ENCODE measurements around the gene BTBD9.

Gene BTBD9

GRCh38 chr6:38542031-38542430 is 97.7 kb downstream of the BTBD9 start:
- Mint-ChIP-seq H3K27ac (no peak overlapping the region), H3K4me1 (ENCODE audit: low read depth) (no peaks in the 10 kb centered on the region), H3K4me3 (no peak overlapping the region), H3K36me3 (ENCODE audit: low read depth) (peaks cover 11% of the 10 kb centered on the region), H3K27me3 (no peaks in the 10 kb centered on the region), H3K9me3 (no peaks in the 10 kb centered on the region)
- intact Hi-C loops (cut with micrococcal nuclease), result no loop called here

DNA sequence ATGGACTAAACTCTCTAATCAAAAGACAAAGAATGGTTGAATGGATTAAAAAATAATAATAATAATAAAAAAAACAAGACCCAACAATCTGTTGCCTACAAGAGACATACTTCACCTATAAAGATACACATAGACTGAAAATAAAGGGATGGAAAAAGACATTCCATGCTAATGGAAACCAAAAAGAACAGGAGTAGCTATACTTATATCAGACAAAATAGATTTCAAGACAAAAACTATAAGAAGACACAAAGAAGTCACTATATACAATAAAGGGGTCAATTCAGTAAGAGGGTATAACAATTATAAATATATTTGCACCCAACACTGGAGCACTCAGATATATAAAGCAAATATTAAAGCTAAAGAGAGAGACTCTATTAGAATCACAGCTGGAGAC is 106.7 kb downstream of the BTBD9 start:
- no peaks in the 10 kb centered on the region for H3K27me3 Mint-ChIP-seq
- H3K9me3 Mint-ChIP-seq, result peaks cover 32% of the 10 kb centered on the region
- intact Hi-C loops (cut with micrococcal nuclease), result no loop called here
- no peak overlapping the region for H3K4me3 Mint-ChIP-seq
- peaks cover 6% of the 10 kb centered on the region for H3K4me1 Mint-ChIP-seq (ENCODE audit: low read depth)
- peaks cover 14% of the 10 kb centered on the region for H3K36me3 Mint-ChIP-seq (ENCODE audit: low read depth)
- H3K27ac Mint-ChIP-seq, result no peak overlapping the region

GRCh38 chr6:38531134-38531533 is 108.6 kb downstream of the BTBD9 start:
- peaks cover 25% of the 10 kb centered on the region for H3K36me3 Mint-ChIP-seq (ENCODE audit: low read depth)
- intact Hi-C loops (cut with micrococcal nuclease), result no loop called here
- H3K27ac Mint-ChIP-seq, result no peak overlapping the region
- H3K4me3 Mint-ChIP-seq, result no peak overlapping the region
- peaks cover 42% of the 10 kb centered on the region for H3K9me3 Mint-ChIP-seq
- no peaks in the 10 kb centered on the region for H3K27me3 Mint-ChIP-seq
- peaks cover 6% of the 10 kb centered on the region for H3K4me1 Mint-ChIP-seq (ENCODE audit: low read depth)

DNA sequence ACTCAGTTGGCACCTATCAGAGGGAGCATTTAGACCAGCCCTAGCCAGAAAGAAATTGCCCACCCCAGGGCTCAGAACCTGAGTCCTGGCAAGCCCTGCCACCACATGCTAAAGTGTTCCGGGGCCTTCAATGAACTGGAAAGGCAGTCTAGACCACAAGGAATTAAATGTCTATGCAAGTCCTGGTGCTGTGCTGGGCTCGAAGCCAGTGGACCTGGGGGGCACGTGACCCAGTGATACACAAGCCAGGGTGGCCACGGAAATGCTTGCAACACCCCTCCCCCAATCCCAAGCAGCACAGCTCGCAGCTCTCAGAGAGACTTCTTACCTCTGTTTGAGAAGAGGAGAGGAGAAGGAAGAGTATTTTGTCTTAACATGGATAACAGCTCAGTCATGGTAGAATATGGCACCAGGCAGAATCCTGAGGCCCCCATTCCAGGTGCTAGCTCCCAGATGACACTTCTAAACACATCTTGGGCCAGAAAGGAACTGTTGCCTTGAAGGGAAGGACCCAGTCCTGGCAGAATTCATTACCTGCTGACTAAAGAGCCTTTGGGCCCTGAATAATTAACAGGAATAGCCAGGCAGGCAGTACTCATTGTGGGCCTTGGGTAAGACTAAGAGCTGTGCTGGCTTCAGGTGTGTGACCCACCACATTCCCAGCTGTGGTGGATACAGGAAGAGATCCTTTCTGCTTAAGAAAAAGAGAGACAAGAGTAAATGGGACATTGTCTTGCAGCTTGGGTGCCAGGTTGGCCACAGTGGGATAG is 111.3 kb downstream of the BTBD9 start:
- intact Hi-C loops (cut with micrococcal nuclease), result no loop called here
- H3K4me3 Mint-ChIP-seq, result no peak overlapping the region
- peaks cover 33% of the 10 kb centered on the region for H3K36me3 Mint-ChIP-seq (ENCODE audit: low read depth)
- peaks cover 6% of the 10 kb centered on the region for H3K4me1 Mint-ChIP-seq (ENCODE audit: low read depth)
- no peaks in the 10 kb centered on the region for H3K27me3 Mint-ChIP-seq
- H3K9me3 Mint-ChIP-seq, result peaks cover 47% of the 10 kb centered on the region
- H3K27ac Mint-ChIP-seq, result no peak overlapping the region

GRCh38 chr6:38527371-38527770 is 112.4 kb downstream of the BTBD9 start:
- Mint-ChIP-seq H3K9me3 (peaks cover 39% of the 10 kb centered on the region), H3K36me3 (ENCODE audit: low read depth) (peaks cover 33% of the 10 kb centered on the region), H3K27ac (no peak overlapping the region), H3K4me3 (no peak overlapping the region), H3K4me1 (ENCODE audit: low read depth) (peaks cover 6% of the 10 kb centered on the region), H3K27me3 (no peaks in the 10 kb centered on the region)
- intact Hi-C loops (cut with micrococcal nuclease), result no loop called here

GRCh38 chr6:38525888-38526287 is 113.8 kb downstream of the BTBD9 start:
- H3K27ac Mint-ChIP-seq, result no peak overlapping the region
- intact Hi-C loops (cut with micrococcal nuclease), result no loop called here
- H3K4me3 Mint-ChIP-seq, result no peak overlapping the region
- H3K27me3 Mint-ChIP-seq, result no peaks in the 10 kb centered on the region
- H3K9me3 Mint-ChIP-seq, result peaks cover 35% of the 10 kb centered on the region
- peaks cover 32% of the 10 kb centered on the region for H3K36me3 Mint-ChIP-seq (ENCODE audit: low read depth)
- peaks cover 2% of the 10 kb centered on the region for H3K4me1 Mint-ChIP-seq (ENCODE audit: low read depth)

GRCh38 chr6:38524436-38525145 is 115.1 kb downstream of the BTBD9 start:
- Mint-ChIP-seq H3K9me3 (peaks cover 22% of the 10 kb centered on the region), H3K4me1 (ENCODE audit: low read depth) (no peaks in the 10 kb centered on the region), H3K27ac (no peak overlapping the region), H3K27me3 (no peaks in the 10 kb centered on the region), H3K36me3 (ENCODE audit: low read depth) (peaks cover 23% of the 10 kb centered on the region), H3K4me3 (no peak overlapping the region)
- intact Hi-C loops (cut with micrococcal nuclease), result no loop called here

- Mint-ChIP-seq H3K36me3 (ENCODE audit: low read depth) (peaks cover 17% of the 10 kb centered on the region), H3K4me3 (no peak overlapping the region)
- intact Hi-C loops (cut with micrococcal nuclease), result no loop called here
Measured at GRCh38 chr6:38522322-38522721, 117.4 kb downstream of the BTBD9 start.

DNA sequence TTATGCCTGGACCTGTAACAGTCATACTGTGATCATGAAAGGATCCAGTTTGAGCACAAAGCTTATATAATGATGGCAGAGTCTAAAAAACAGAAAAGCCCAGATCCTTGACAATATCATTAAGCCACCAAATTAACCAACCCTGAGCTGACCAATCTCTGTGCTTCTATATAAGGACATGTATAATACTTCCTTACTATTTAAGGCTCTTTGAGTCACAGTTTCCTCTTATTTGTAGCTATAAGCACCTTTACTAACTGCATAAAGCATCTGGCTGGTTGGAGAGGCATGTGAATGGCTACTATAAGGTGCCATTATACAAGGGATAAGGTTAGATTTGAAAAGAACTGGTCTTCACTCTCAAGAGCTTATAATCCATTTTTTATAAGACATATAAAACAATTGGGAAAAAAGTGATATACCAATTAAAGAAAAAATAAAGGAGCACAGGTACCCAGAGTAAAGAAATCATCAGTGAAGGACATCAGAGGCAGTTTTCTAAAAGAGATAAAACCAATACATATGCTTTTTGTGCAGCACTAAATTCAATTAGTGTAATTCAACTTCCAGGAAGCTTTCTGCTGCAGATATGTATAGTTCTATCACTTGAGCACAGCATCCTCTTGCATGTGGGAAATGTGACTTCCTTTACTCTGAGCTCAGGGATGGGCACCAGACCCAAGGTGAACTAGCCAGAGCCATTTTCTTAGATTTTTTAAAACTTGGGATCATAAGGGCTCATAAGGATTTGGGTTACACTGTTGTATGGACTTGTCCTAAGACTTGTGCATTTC is 121.0 kb downstream of the BTBD9 start:
- intact Hi-C loops (cut with micrococcal nuclease), result no loop called here
- no peak overlapping the region for H3K27ac Mint-ChIP-seq
- H3K4me3 Mint-ChIP-seq, result no peak overlapping the region
- H3K36me3 Mint-ChIP-seq (ENCODE audit: low read depth), result no peaks in the 10 kb centered on the region
- H3K27me3 Mint-ChIP-seq, result no peaks in the 10 kb centered on the region
- H3K9me3 Mint-ChIP-seq, result no peaks in the 10 kb centered on the region
- peaks cover 7% of the 10 kb centered on the region for H3K4me1 Mint-ChIP-seq (ENCODE audit: low read depth)

More at GRCh38 chr6:38522322-38522721, 117.4 kb downstream of the BTBD9 start:
- no peaks in the 10 kb centered on the region for H3K27me3 Mint-ChIP-seq
- peaks cover 6% of the 10 kb centered on the region for H3K4me1 Mint-ChIP-seq (ENCODE audit: low read depth)
- H3K9me3 Mint-ChIP-seq, result peaks cover 15% of the 10 kb centered on the region
- H3K27ac Mint-ChIP-seq, result no peak overlapping the region

GRCh38 chr6:38517005-38517404 is 122.7 kb downstream of the BTBD9 start:
- Mint-ChIP-seq H3K9me3 (no peaks in the 10 kb centered on the region), H3K27me3 (no peaks in the 10 kb centered on the region), H3K27ac (no peak overlapping the region), H3K4me3 (no peak overlapping the region), H3K4me1 (ENCODE audit: low read depth) (peaks cover 7% of the 10 kb centered on the region), H3K36me3 (ENCODE audit: low read depth) (no peaks in the 10 kb centered on the region)
- intact Hi-C loops (cut with micrococcal nuclease), result no loop called here

GRCh38 chr6:38514399-38514798 is 125.3 kb downstream of the BTBD9 start:
- Mint-ChIP-seq H3K9me3 (no peaks in the 10 kb centered on the region), H3K4me1 (ENCODE audit: low read depth) (peaks cover 12% of the 10 kb centered on the region), H3K4me3 (no peak overlapping the region), H3K36me3 (ENCODE audit: low read depth) (no peaks in the 10 kb centered on the region), H3K27me3 (no peaks in the 10 kb centered on the region), H3K27ac (no peak overlapping the region)
- intact Hi-C loops (cut with micrococcal nuclease), result no loop called here

- H3K27ac Mint-ChIP-seq, result no peak overlapping the region
- no peaks in the 10 kb centered on the region for H3K36me3 Mint-ChIP-seq (ENCODE audit: low read depth)
- intact Hi-C loops (cut with micrococcal nuclease), result no loop called here
- no peaks in the 10 kb centered on the region for H3K27me3 Mint-ChIP-seq
- no peaks in the 10 kb centered on the region for H3K9me3 Mint-ChIP-seq
- H3K4me3 Mint-ChIP-seq, result no peak overlapping the region
- peaks cover 5% of the 10 kb centered on the region for H3K4me1 Mint-ChIP-seq (ENCODE audit: low read depth)
Measured at GRCh38 chr6:38512211-38512610, 127.5 kb downstream of the BTBD9 start.

DNA sequence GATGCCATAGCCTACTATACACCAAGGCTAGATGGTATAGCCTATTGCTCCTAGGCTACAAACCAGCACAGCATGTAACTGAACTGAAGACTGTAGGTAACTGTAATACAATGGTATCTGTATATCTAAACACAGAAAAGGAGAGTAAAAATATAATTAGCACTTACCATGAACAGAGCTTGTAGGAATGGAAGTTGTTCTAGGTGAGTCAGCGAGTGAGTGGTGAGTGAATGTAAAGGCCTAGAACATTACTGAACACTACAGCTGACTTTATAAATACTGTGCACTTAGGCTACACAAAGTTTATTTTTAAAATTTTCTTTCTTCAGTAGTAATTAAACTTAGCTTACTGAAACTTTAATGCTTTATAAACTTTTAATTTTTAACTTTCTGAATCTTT is 129.5 kb downstream of the BTBD9 start:
- intact Hi-C loops (cut with micrococcal nuclease), result no loop called here
- Mint-ChIP-seq H3K27me3 (no peaks in the 10 kb centered on the region), H3K4me3 (no peak overlapping the region), H3K4me1 (ENCODE audit: low read depth) (peaks cover 5% of the 10 kb centered on the region), H3K36me3 (ENCODE audit: low read depth) (no peaks in the 10 kb centered on the region), H3K9me3 (no peaks in the 10 kb centered on the region), H3K27ac (no peak overlapping the region)

DNA sequence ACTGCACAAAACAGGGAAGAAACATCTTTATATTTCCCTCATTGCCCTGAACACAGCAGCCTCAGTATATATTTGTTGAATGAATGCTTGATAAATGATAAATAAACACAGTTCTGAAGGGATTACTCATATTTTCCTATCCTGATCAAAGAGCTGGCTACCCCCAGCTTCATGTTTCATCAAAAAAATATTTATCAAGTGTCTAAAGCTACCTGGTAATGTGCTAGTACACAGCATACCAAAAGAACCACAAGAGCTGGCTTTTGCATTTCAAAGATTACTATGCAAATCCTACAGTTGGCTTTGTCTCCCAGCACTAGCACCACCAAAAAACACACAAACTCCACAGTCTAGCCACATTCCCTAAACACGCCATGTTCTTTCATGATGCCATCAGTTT is 130.0 kb downstream of the BTBD9 start:
- Mint-ChIP-seq H3K4me1 (ENCODE audit: low read depth) (peaks cover 5% of the 10 kb centered on the region), H3K4me3 (no peak overlapping the region), H3K36me3 (ENCODE audit: low read depth) (no peaks in the 10 kb centered on the region), H3K9me3 (no peaks in the 10 kb centered on the region), H3K27me3 (no peaks in the 10 kb centered on the region), H3K27ac (no peak overlapping the region)
- intact Hi-C loops (cut with micrococcal nuclease), result no loop called here

All from dendritic cell treated with granulocyte-macrophage colony-stimulating factor and Interleukin-4, amounts not matched to agents 40 ng/mL and 50 ng/mL, for 4 days (primary cell).